Activated CD4-positive, alpha-beta T cell treated with anti-CD3 and anti-CD28 coated beads, Interleukin-2, amount 50 U/mL, for 4 hours (primary cell): ENCODE results near the gene LCNL1.

Experiments
- DNase-seq, 2 experiments: peaks; one replicate each; pipeline ENCODE4 v3.0.0-alpha.2; 2020

The LCNL1 gene

GRCh38 chr9:136960212-136960937 lies 22.4 kb upstream of the LCNL1 start:
- DNase-seq, result no peak

DNA sequence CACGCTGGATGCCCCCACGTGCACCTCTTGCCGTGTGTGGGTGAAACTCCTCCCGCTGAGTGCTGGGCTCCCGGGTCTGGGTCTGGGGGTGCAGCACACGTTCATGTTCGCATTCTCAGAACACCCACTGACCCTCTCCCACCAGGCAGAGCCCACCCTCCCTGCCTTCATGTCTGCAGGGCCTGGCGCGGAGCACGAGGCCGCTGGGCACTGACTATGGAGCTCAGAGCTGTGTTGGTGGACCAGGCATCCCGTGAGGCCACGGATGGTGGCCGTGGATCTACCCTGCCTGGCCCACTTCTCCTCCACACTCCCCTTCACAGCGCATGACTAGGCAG lies 21.9 kb upstream of the LCNL1 start:
- DNase-seq, result no peak

- DNase-seq, result no peak
Observed at GRCh38 chr9:136961279-136962065, 21.3 kb upstream of the LCNL1 start.

- no peak for DNase-seq
Observed at GRCh38 chr9:136962163-136962562, 20.6 kb upstream of the LCNL1 start.

DNA sequence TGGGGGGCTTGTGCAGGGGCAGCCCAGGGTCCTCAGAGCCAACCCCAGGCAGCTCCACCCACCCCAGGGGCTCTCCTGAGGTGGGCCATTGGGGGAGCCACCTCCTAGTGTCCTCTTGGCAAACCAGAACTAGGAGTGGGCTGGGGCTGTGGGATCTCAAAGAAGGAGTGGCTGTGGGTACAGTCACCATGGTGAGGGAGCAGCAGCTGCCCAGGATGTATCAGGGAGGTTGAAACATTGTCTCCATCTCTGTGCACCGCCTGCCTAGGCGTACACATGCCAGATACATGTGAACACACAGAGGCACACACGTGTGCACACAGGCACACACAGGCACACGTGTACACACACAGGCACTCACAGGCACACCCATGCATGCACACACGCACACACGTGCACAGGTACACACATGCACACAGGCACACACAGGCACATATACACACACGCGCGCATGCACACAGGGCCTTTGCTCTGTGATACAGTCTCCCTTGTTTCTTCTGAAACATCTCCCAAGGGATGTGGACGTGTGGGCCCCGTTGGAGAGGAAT lies 20.0 kb upstream of the LCNL1 start:
- DNase-seq, result no peak

DNA sequence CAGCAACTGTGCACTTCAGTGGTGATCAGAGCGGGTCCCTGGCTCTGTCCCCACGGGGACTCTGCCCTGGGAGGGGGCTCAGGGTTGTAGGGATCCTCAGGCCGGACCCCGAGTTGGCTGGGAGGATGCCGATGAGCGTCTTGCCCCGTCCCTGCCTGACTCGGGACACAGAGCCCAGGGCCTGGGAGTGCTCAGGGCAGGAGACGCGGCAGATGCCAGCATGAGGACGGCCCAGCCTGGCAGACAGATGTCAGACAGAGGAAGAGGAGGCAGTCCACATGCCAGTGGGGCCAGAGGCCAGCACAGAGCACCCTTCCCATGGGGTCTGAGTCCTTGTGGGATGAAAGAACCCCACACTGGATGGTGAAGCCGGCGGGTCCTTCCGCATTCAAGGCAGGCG lies 19.5 kb upstream of the LCNL1 start:
- no peak for DNase-seq

- no peak for DNase-seq
Observed at GRCh38 chr9:136963751-136964150, 19.0 kb upstream of the LCNL1 start.

GRCh38 chr9:136964171-136964689 lies 18.6 kb upstream of the LCNL1 start:
- DNase-seq, result no peak

GRCh38 chr9:136964833-136965422 lies 17.9 kb upstream of the LCNL1 start:
- no peak for DNase-seq

GRCh38 chr9:136965771-136966484 lies 16.9 kb upstream of the LCNL1 start:
- no peak for DNase-seq

DNA sequence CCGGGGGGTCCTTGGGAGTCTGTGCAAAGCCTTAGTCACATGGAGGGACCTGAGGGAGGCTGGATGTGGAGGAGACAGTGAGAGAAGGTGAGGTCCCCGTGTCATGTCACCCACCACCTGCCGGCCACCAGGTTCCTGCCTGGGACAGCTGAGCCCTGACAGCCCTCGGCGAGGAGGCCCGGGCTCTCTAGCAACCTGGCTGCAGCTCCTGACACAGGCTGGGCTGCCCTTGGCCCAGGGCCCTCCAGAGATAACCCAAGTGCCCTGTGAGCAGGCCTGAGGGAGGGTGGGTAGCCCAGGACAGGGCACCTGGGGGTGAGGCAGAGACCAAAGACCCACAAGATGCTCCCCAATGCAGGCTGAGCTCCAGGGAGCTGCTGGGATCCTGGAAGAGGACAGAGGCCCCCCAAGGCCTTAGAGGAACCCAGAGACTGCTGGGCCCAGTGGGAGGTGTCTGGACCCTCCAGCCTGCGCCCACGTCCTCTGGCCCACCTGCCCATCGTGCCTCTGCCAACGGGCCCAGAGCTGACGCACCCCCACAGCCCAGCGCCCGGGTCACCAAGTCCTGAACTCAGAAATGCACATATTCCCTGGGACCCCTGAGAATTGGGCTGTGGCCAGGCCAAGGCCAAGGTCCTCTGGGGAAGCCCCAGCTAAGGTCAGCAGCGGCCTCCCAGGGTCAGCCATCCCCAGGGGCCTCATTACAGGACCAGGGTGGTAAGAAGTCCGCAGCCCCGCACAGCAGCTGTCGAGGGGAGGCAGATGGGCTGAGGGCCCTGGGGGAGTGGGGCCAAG lies 14.3 kb upstream of the LCNL1 start:
- DNase-seq, result no peak

DNA sequence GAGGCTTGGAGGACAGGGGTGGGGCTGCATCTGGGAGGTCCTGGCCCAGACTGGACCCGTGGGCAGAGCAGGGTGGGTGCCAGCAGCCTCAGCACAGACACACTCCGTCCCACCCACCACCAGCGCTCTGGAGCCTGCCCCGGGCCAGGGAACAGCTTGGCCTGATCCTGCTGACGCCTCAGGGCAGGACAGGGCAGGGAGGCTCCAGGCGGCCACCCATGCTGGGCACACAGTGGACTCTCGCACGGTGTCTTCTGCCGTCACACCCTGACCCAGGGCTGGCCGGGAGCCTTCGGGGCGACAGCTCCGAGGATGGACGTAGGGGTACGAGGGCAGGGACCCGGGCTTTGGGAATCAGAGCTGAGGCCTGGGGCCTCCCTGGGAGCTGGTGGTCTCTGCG lies 13.6 kb upstream of the LCNL1 start:
- no peak for DNase-seq

DNA sequence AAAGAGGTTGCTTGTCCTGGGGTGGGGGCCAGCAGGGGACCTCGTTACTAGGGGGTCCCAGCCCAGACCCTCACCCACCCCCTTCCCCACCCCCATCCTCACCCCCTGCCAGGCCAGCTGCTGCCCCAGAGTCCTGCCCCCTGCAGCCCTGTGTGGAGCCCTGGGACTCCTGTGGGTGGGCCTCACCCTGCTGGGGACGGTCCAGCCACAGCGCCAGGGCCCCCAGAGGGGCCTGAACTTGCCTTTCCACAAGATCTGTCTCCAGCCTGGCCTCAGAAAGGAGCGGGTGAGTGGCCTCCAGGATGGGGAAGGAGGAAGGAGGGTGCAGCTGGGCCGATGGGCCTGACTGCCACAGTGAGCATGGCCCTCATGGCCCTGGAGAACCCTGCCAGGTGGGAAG lies 13.0 kb upstream of the LCNL1 start:
- no peak for DNase-seq

- DNase-seq, result no peak
Observed at GRCh38 chr9:136970361-136970760, 12.4 kb upstream of the LCNL1 start.

DNA sequence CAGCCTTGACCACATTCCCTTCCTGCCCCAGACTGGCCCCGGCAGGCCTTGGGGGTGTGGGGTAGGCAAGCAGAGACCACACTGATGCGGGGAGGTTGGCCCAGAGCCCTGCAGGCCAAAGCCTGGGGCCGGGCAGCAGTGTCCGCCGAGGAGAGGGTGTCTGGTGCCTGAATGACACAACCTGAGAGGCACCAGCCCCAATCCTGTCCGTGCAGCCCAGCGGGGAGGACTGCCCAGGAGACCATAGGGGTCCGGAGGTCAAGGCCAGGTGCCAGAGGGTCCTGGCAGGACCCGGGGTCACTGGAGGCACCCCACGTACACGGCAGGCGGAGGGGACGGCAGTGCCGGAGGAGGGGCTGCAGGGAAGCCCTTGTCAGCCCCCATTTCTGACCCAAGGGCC lies 11.0 kb upstream of the LCNL1 start:
- no peak for DNase-seq

DNA sequence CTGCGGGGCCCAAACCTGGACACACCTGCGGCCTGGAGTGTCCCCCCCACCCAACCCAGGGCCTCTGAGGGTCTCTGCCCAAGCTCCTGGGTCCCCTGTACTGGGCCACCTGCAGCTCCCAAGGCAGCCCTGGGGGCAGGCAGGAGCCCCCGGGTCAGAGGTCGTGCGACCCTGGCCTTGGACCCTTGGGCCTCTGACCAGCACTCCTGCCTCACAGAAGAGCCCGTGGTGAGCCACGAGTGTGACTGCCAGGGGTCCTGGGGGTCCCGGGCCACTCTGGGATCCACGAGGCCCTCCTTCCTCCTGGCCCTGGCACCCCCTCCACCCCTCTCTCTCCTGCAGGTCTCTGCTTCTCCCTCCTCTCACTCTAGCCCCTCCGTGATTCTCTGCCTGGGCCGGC lies 10.5 kb upstream of the LCNL1 start:
- no peak for DNase-seq

- no peak for DNase-seq
Observed at GRCh38 chr9:136972743-136973142, 10.1 kb upstream of the LCNL1 start.

GRCh38 chr9:136973618-136974617 lies 8.9 kb upstream of the LCNL1 start:
- DNase-seq, result no peak

DNA sequence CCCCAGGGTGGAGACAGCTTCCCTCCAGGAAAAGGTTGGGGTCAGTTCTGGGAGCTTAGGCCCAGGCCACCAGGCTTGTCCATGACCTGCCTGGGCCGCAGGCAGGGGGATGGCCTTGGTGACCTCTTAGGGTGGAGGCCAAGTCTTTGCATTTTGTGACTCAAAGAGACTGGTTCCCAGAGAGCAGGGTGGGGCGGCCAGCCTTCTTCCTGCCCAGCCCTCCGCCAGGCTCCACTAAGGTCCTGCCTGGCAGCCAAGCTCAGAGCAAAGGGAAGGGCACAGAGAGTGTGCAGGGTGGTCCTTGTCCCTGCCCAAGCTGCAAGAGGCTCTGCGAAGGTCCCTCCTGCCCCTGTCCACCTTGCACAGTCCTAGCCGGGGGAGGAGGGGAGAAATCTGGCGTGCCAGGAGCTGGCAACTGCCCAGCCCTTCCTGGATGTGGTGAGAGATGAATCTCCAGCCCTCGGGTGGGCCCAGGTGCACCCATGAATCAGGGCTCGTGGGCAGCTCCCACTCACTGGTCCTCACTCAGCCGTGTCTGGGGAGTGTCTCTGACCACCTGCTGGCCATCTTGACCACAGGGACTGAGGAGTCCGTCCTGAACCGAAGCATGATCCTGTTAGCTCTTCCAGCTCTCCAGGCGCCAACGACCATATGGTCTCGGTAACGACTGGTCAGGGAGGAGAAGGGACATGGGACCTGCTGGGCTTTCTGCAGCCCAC lies 7.8 kb upstream of the LCNL1 start:
- no peak for DNase-seq

DNA sequence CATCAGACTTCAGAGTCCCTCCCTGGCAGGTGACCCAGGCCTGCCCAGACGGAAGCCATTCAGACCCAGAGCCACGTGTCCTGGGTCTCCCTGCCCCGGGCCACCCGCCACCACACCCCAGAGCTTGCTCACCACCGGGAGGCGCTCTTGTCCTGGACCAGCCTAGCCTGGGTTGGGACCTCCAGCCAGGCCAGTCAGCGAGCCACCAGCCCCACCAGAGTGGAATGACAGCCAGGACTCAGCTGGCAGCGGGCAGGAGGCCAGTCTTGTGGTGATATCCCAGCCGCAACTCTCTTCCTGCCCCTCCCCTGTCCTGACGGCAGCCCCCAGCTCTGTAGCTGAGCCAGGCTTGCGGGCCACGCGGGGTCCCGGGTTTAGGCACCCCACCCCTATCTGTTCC lies 7.1 kb upstream of the LCNL1 start:
- no peak for DNase-seq
